Measurements from ENCODE around the gene WASL.

GRCh38 chr7:123673752-123674398 lies 74.9 kb downstream of the WASL start:
- no peak for TF ChIP-seq CTCF (IDR thresholded peaks at IDR 0.05)
- TF ChIP-seq POLR2A (IDR thresholded peaks at IDR 0.05): no peak

Measured in uterus (tissue), 2 donors.